ENCODE measurements around the gene C16orf96. TPM values are rescaled to one million over a fixed set of nuclear protein-coding genes. Genes with fewer than 3 reads are reported as not detected.

The C16orf96 gene
- total and polyA plus RNA-seq, 2 of the 8 experiments (the other 6 are each of a cell fraction or from before 2014, with no cell fraction given), result 1.0 to 1.3 TPM

- WGBS, 2 experiments (ENCODE audit: extremely low coverage in 1 of 2, insufficient coverage in 1 of 2, insufficient read length in 1 of 2, insufficient replicate concordance in 2 of 2, low coverage in 1 of 2, low lambda C conversion rate in 2 of 2, missing lambda C conversion rate in 1 of 2), result 92% methylated on average over 21 of the region's 21 CpGs; no CpG with 5 or more reads in 1 of the 2 experiments
- no peak for FAIRE-seq
- H4K20me1 ChIP-seq (replicated peaks in 1 of 2; ENCODE audit: control insufficient read depth in 1 of 2, insufficient read depth in 2 of 2, low read length in 2 of 2), result peaks cover 11 to 26% of the 10 kb centered on the region in 2 experiments
- TF ChIP-seq ATF3 (IDR thresholded peaks at IDR 0.05; ENCODE audit: insufficient read depth, low read depth, low read length), result no peak
- no peak for TF ChIP-seq TBP (IDR thresholded peaks at IDR 0.05; ENCODE audit: low read depth, low read length)
- TF ChIP-seq SIN3A (conservative IDR thresholded peaks at IDR 0.05 in 1 of 2, IDR thresholded peaks at IDR 0.05 in 1 of 2; ENCODE audit: low read depth in 1 of 2, low read length in 2 of 2), result no peak
- TF ChIP-seq KDM4A (IDR thresholded peaks at IDR 0.05; ENCODE audit: low read depth, low read length, severe bottlenecking), result no peak
- no peak for TF ChIP-seq RXRA (IDR thresholded peaks at IDR 0.05; ENCODE audit: insufficient read depth, low read depth, low read length)
- TF ChIP-seq RFX5 (IDR thresholded peaks at IDR 0.05; ENCODE audit: borderline replicate concordance, low read depth, low read length), result no peak
- TF ChIP-seq TEAD4 (IDR thresholded peaks at IDR 0.05; ENCODE audit: low read depth, low read length), result no peak
- no peak for TF ChIP-seq KDM1A (IDR thresholded peaks at IDR 0.05; ENCODE audit: borderline replicate concordance, low read length)
- TF ChIP-seq SIX5 (IDR thresholded peaks at IDR 0.05; ENCODE audit: low read depth, low read length), result no peak
- no peak for TF ChIP-seq TAF1 (IDR thresholded peaks at IDR 0.05; ENCODE audit: low read depth, low read length)
- TF ChIP-seq SP4 (IDR thresholded peaks at IDR 0.05; ENCODE audit: low read length), result no peak
- TF ChIP-seq RAD21 (IDR thresholded peaks at IDR 0.05 in 1 of 2, conservative IDR thresholded peaks at IDR 0.05 in 1 of 2; ENCODE audit: low read depth in 2 of 2, low read length in 2 of 2), result no peak
These were observed 81.5 kb downstream of the C16orf96 start for GRCh38 chr16:4637501-4638166.

More at GRCh38 chr16:4637501-4638166, 81.5 kb downstream of the C16orf96 start:
- H2AFZ ChIP-seq (ENCODE audit: low read length), result no peak overlapping the region
- H2BK15ac ChIP-seq (ENCODE audit: low read length), result no peak overlapping the region
- no peak overlapping the region for H3K56ac ChIP-seq (replicated peaks; ENCODE audit: insufficient read length, low read depth, low read length)
- peaks cover 0 to 6% (median under 1%) of the 10 kb centered on the region in 4 experiments; a peak in 2 of 8 replicates for H3K36me3 ChIP-seq (ENCODE audit: control insufficient read depth in 2 of 4, insufficient read depth in 4 of 4, low read length in 3 of 4)
- no peak overlapping the region for H3K9ac ChIP-seq (replicated peaks in 1 of 4; ENCODE audit: extremely low read depth in 1 of 4, low read depth in 3 of 4, low read length in 3 of 4)
- POLR2A ChIA-PET (ENCODE audit: partially characterized antibody), result interaction anchor here (0.7 to 0.9 kb wide), 2 partner anchors 8 to 341 kb away, joined by 3 to 5 read pairs; no protein-coding TSS in a partner anchor
- no peak overlapping the region for H4K5ac ChIP-seq (ENCODE audit: insufficient read length, low read depth, low read length)
- H3K79me2 ChIP-seq (ENCODE audit: control insufficient read depth in 1 of 2, insufficient read depth in 2 of 2, low read length in 2 of 2), result peaks cover 0 to 78% of the 10 kb centered on the region in 2 experiments; a peak in 3 of 4 replicates
- H3K23ac ChIP-seq (ENCODE audit: insufficient read length), result no peak overlapping the region
- no peak overlapping the region for H3K4ac ChIP-seq (replicated peaks; ENCODE audit: insufficient read length, low read depth, low read length)
- no peak overlapping the region for H3K4me3 ChIP-seq (ENCODE audit: extremely low read depth in 1 of 4, insufficient read depth in 2 of 4, low read depth in 3 of 4, low read length in 4 of 4)
- no peaks in the 10 kb centered on the region; a peak in 1 of 7 replicates for H3K4me1 ChIP-seq (replicated peaks in 1 of 4; ENCODE audit: control insufficient read depth in 3 of 4, insufficient read depth in 4 of 4, low read length in 3 of 4)
- H2BK5ac ChIP-seq (ENCODE audit: low read depth, low read length), result no peak overlapping the region
- no peak overlapping the region for H4K91ac ChIP-seq (replicated peaks; ENCODE audit: insufficient read length, low read length)
- no peak overlapping the region for H4K8ac ChIP-seq (ENCODE audit: extremely low read depth, insufficient read depth, low read length)
- H2BK120ac ChIP-seq (replicated peaks; ENCODE audit: low read depth, low read length), result no peak overlapping the region
- H3K9me3 ChIP-seq (ENCODE audit: insufficient read depth in 2 of 2, low read depth in 1 of 2, low read length in 1 of 2), result no peaks in the 10 kb centered on the region
- no peak overlapping the region for H3K4me2 ChIP-seq (ENCODE audit: insufficient read depth in 1 of 2, low read depth in 2 of 2, low read length in 2 of 2)
- no peak overlapping the region for H2BK20ac ChIP-seq (ENCODE audit: low read length)
- DNase-seq (ENCODE audit: low read depth in 1 of 2, low spot score in 2 of 2), result no peak
- H2AK5ac ChIP-seq (ENCODE audit: low read depth, low read length), result peak overlapping the region; percentile 39; the same call in 1 of the 2 replicates
- no peak overlapping the region for H3K14ac ChIP-seq (ENCODE audit: insufficient read length)
- no peaks in the 10 kb centered on the region; a peak in 1 of 7 replicates for H3K27me3 ChIP-seq (replicated peaks in 1 of 4; ENCODE audit: control insufficient read depth in 3 of 4, extremely low read depth in 1 of 4, insufficient read depth in 3 of 4, low read length in 3 of 4)
- H3K23me2 ChIP-seq (ENCODE audit: low read depth, low read length), result no peaks in the 10 kb centered on the region
- CTCF ChIA-PET (ENCODE audit: partially characterized antibody), result interaction anchor here (0.7 to 7.4 kb wide), 9 partner anchors 11 to 54 kb away, joined by 3 to 49 read pairs (median 4); no protein-coding TSS in a partner anchor
- H3K79me1 ChIP-seq (ENCODE audit: low read depth, low read length), result peaks cover 26% of the 10 kb centered on the region
- H3K18ac ChIP-seq (ENCODE audit: extremely low read depth, low read length), result no peak overlapping the region
- no peak overlapping the region for H2BK12ac ChIP-seq (ENCODE audit: low read depth, low read length)
- no peak overlapping the region for H3K27ac ChIP-seq (ENCODE audit: low read depth, low read length)

All from H1 (cell line).